CD14-positive monocyte (primary cell): ENCODE measurements around the gene C19orf44. TPM values are rescaled to one million over a fixed set of nuclear protein-coding genes. Genes with fewer than 3 reads are reported as not detected.
A peak's percentile ranks its signal among the peaks of the same experiment; 100 is the strongest.

Experiments
- DNase-seq, 3 donors: peaks; one replicate each; pipeline ENCODE4 v3.0.0-alpha.2; 2011 to 2022
- H2AFZ ChIP-seq: 2 replicates; pipeline ENCODE4 v1.6.0; 2012; ENCODE audit warnings: mild to moderate bottlenecking, low read depth, low read length, inconsistent platforms; ENCODE audit not compliant: insufficient read depth, poor library complexity, severe bottlenecking
- H3K27ac ChIP-seq, 2 donors: 1 replicate in 1 of 2; 2 replicates in 1 of 2; pipeline ENCODE4 v1.5.1; 2012 to 2013; ENCODE audit warnings: low read length in 2 of 2, control low read depth in 1 of 2, inconsistent platforms in 1 of 2, low read depth in 1 of 2, mild to moderate bottlenecking in 1 of 2
- H3K27me3 ChIP-seq, 2 donors: one replicate each; pipeline versions ENCODE4 v1.6.0 to v1.6.1; 2011 to 2013; ENCODE audit warnings: low read length in 2 of 2; ENCODE audit not compliant: control insufficient read depth in 2 of 2, insufficient read depth in 2 of 2
- H3K36me3 ChIP-seq, 2 donors: replicated peaks in 1 of 2; 1 replicate in 1 of 2; 2 replicates in 1 of 2; pipeline versions ENCODE4 v1.5.1 to v1.6.1; 2012 to 2013; ENCODE audit warnings: low read length in 2 of 2, control low read depth in 1 of 2, inconsistent platforms in 1 of 2, mild to moderate bottlenecking in 1 of 2; ENCODE audit not compliant: insufficient read depth in 2 of 2, control insufficient read depth in 1 of 2
- H3K4me1 ChIP-seq, 2 donors: 1 replicate in 1 of 2; 2 replicates in 1 of 2; pipeline versions ENCODE4 v1.5.1 to v1.6.1; 2012 to 2013; ENCODE audit warnings: low read length in 2 of 2, control low read depth in 1 of 2, inconsistent platforms in 1 of 2, mild to moderate bottlenecking in 1 of 2, moderate library complexity in 1 of 2; ENCODE audit not compliant: insufficient read depth in 2 of 2, control insufficient read depth in 1 of 2
- H3K4me2 ChIP-seq: replicated peaks from 2 replicates; pipeline ENCODE3; 2012; ENCODE audit warnings: low read length, moderate library complexity, mild to moderate bottlenecking; ENCODE audit not compliant: poor library complexity, severe bottlenecking; ENCODE audit errors: extremely low read depth
- H3K4me3 ChIP-seq, 3 experiments: fragments of 200-600 bp in 1 of 3; sonication (generic) in 1 of 3; replicated peaks in 1 of 3; 1 replicate in 2 of 3; 2 replicates in 1 of 3; pipeline ENCODE4 v1.5.1; 2011 to 2013; ENCODE audit warnings: low read length in 3 of 3, mild to moderate bottlenecking in 3 of 3, control low read depth in 2 of 3, low read depth in 2 of 3, inconsistent platforms in 1 of 3, moderate library complexity in 1 of 3
- H3K79me2 ChIP-seq: 2 replicates; pipeline ENCODE4 v1.6.0; 2012; ENCODE audit warnings: mild to moderate bottlenecking, control low read depth, inconsistent platforms, low read length, moderate library complexity; ENCODE audit not compliant: insufficient read depth
- H3K9ac ChIP-seq: 2 replicates; pipeline ENCODE4 v1.6.0; 2017; ENCODE audit warnings: low read length, mild to moderate bottlenecking; ENCODE audit not compliant: insufficient read depth, poor library complexity, severe bottlenecking
- H3K9me3 ChIP-seq, 2 donors: replicated peaks in 1 of 2; 1 replicate in 1 of 2; 2 replicates in 1 of 2; pipeline versions ENCODE4 v1.5.1 to v1.6.1; 2012 to 2013; ENCODE audit warnings: low read length in 2 of 2, control low read depth in 1 of 2; ENCODE audit not compliant: control insufficient read depth in 1 of 2, insufficient read depth in 1 of 2
- H4K20me1 ChIP-seq: 2 replicates; pipeline ENCODE4 v1.6.0; 2012; ENCODE audit warnings: mild to moderate bottlenecking, low read length, control low read depth, moderate library complexity; ENCODE audit not compliant: insufficient read depth
- H3K27ac Mint-ChIP-seq, 7 donors: one replicate each; pipeline ENCODE4 v1.8.0; 2020; ENCODE audit warnings: mild to moderate bottlenecking in 7 of 7, mixed read lengths in 7 of 7, moderate library complexity in 6 of 7, inconsistent platforms in 2 of 7
- H3K27me3 Mint-ChIP-seq, 3 donors: one replicate each; pipeline ENCODE4 v1.8.0; 2021 to 2022; ENCODE audit warnings: low read depth in 3 of 3, mild to moderate bottlenecking in 3 of 3, mixed read lengths in 3 of 3, moderate library complexity in 3 of 3, inconsistent platforms in 1 of 3
- H3K36me3 Mint-ChIP-seq, 2 donors: one replicate each; pipeline ENCODE4 v1.8.0; 2020; ENCODE audit warnings: mixed read lengths in 2 of 2, inconsistent platforms in 1 of 2, mild to moderate bottlenecking in 1 of 2
- H3K4me1 Mint-ChIP-seq: one replicate; pipeline ENCODE4 v1.8.0; 2020; ENCODE audit warnings: mild to moderate bottlenecking, mixed read lengths
- H3K4me3 Mint-ChIP-seq, 2 donors: one replicate each; pipeline ENCODE4 v1.8.0; 2020; ENCODE audit warnings: mild to moderate bottlenecking in 2 of 2, mixed read lengths in 2 of 2, moderate library complexity in 1 of 2
- H3K9me3 Mint-ChIP-seq, 7 donors: one replicate each; pipeline ENCODE4 v1.8.0; 2020 to 2022; ENCODE audit warnings: mixed read lengths in 7 of 7, mild to moderate bottlenecking in 6 of 7, moderate library complexity in 6 of 7, inconsistent platforms in 2 of 7
- CTCF ChIP-seq: fragments of 200-600 bp; IDR thresholded peaks from one replicate; pipeline ENCODE4 v1.8.0; 2022; ENCODE audit warnings: antibody characterized with exemption, mild to moderate bottlenecking
- WGBS: methylation state at CpG from one replicate; pipeline ENCODE4 v1.1.5; 2013; ENCODE audit warnings: missing lambda C conversion rate; ENCODE audit not compliant: insufficient coverage; 5-methylcytosine and 5-hydroxymethylcytosine counted together
- intact Hi-C, 2 donors: fragments of 100-400 bp; cut with micrococcal nuclease; formaldehyde crosslinking; loops; one replicate each; pipeline versions ENCODE4 v1.15.0 to v1.15.1; 2023
- polyA plus RNA-seq, 3 donors: library from polyadenylated mRNA; depleted of rRNA in 1 of 3; unstranded in 2 of 3; stranded (reverse) in 1 of 3; fragments of 300-500 nt in 2 of 3; fragments of >200 nt in 1 of 3; fragmentation: Illumina TruSeq in 2 of 3; gene quantifications; 1 replicate in 2 of 3; 2 replicates in 1 of 3; pipeline ENCODE4 v1.2.3, GENCODE V29; 2012 to 2021

Gene C19orf44
- polyA plus RNA-seq, 3 donors: 0.58 to 0.65 TPM; not detected in 1

DNA sequence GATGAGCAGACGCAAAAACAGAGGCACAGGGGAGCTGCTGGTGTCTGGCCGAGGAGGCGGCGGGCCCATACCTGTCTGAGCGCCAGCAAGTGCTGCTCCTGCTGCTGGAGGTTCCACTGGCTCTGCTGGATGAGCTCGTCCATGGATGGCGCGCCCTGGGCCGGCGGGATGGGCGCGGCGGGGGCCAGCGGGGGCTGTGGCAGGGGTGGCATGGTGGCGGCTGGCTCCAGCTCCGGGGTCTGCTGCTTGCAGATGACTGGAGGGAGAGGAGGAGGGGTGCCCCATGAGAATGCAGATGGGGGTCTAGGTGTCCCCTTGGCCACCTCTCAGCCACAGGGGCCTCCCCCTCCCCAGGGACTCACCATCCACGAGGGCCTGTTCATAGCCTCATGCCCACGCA, 39.2 kb downstream of the C19orf44 start:
- H3K27ac ChIP-seq: no peak overlapping the region
- no peak overlapping the region for H3K4me3 ChIP-seq
- H3K27me3 Mint-ChIP-seq: no peaks in the 10 kb centered on the region
- no peak overlapping the region for H2AFZ ChIP-seq
- intact Hi-C loops: no loop called here
- no peak overlapping the region for H3K4me2 ChIP-seq
- WGBS: 98% methylated on average over 17 of the region's 18 CpGs
- H3K9me3 Mint-ChIP-seq: no peaks in the 10 kb centered on the region
- H3K27ac Mint-ChIP-seq: no peak overlapping the region
- peaks cover 80 to 94% of the 10 kb centered on the region in 2 donors for H3K36me3 ChIP-seq
- H3K4me1 ChIP-seq: no peaks in the 10 kb centered on the region
- H3K4me3 Mint-ChIP-seq: no peak overlapping the region
- peaks cover 6% of the 10 kb centered on the region for H3K4me1 Mint-ChIP-seq
- peaks cover 78 to 99% of the 10 kb centered on the region in 2 donors for H3K36me3 Mint-ChIP-seq
- no peaks in the 10 kb centered on the region for H3K27me3 ChIP-seq
- no peak overlapping the region for H3K9ac ChIP-seq
- H4K20me1 ChIP-seq: peaks cover 76% of the 10 kb centered on the region
- TF ChIP-seq CTCF: no peak
- peaks cover 49% of the 10 kb centered on the region for H3K79me2 ChIP-seq
- DNase-seq: no peak
- no peaks in the 10 kb centered on the region for H3K9me3 ChIP-seq

GRCh38 chr19:16536130-16536529, 39.9 kb downstream of the C19orf44 start:
- no peak overlapping the region for H3K9ac ChIP-seq
- Mint-ChIP-seq H3K36me3 (peaks cover 71 to 95% of the 10 kb centered on the region in 2 donors), H3K27ac (peak overlapping the region in 1 of 7 donors; percentile 52), H3K4me1 (peaks cover 8% of the 10 kb centered on the region), H3K9me3 (no peaks in the 10 kb centered on the region), H3K4me3 (no peak overlapping the region), H3K27me3 (no peaks in the 10 kb centered on the region)
- H2AFZ ChIP-seq: no peak overlapping the region
- TF ChIP-seq CTCF: no peak
- no peak overlapping the region for H3K4me3 ChIP-seq
- H4K20me1 ChIP-seq: peaks cover 78% of the 10 kb centered on the region
- no peak for DNase-seq
- no peak overlapping the region for H3K4me2 ChIP-seq
- intact Hi-C loops: no loop called here
- H3K27ac ChIP-seq: no peak overlapping the region
- peaks cover 57% of the 10 kb centered on the region for H3K79me2 ChIP-seq
- H3K36me3 ChIP-seq: peaks cover 72 to 87% of the 10 kb centered on the region in 2 donors
- WGBS: 100% methylated on average over 5 of the region's 9 CpGs
- no peaks in the 10 kb centered on the region for H3K9me3 ChIP-seq
- no peaks in the 10 kb centered on the region for H3K27me3 ChIP-seq
- H3K4me1 ChIP-seq: peaks cover 4 to 5% of the 10 kb centered on the region in 2 donors
